Fibroblast of skin of left biceps (primary cell): ENCODE data around the gene HOOK2.
A peak's percentile ranks its signal among the peaks of the same experiment; 100 is the strongest.
"Not testable (repeated sequence)": the region's sequence is repeated elsewhere in the genome, so short reads cannot be mapped to it uniquely, and the experiment has no call there.

Experiments used
- DNase-seq, 2 experiments: peaks; one replicate each; pipeline ENCODE4 v3.0.0-alpha.2; 2013; ENCODE audit warnings: low read depth in 2 of 2

HOOK2 gene

GRCh38 chr19:12721656-12722565 lies 53.4 kb downstream of the HOOK2 start:
- peak; percentile 47 to 49 for DNase-seq

- no peak for DNase-seq
Measured at GRCh38 chr19:12720851-12721655, 54.3 kb downstream of the HOOK2 start.

- DNase-seq, result no peak
Measured at GRCh38 chr19:12720296-12720695, 55.1 kb downstream of the HOOK2 start.

GRCh38 chr19:12715929-12716328 lies 59.4 kb downstream of the HOOK2 start:
- DNase-seq, result no peak

GRCh38 chr19:12715102-12715501 lies 60.2 kb downstream of the HOOK2 start:
- DNase-seq, result no peak

GRCh38 chr19:12713304-12713703 lies 62.0 kb downstream of the HOOK2 start:
- not testable (repeated sequence) for DNase-seq
